GM23338 (cell line): ENCODE measurements around the gene CBX8. TPM values are rescaled to one million over a fixed set of nuclear protein-coding genes. Genes with fewer than 3 reads are reported as not detected.

Experiments used
- ATAC-seq: fragments of 200-7000 bp; cut with Tn5 transposase; 3 replicates; pipeline ENCODE4 v1.9.1; 2020
- DNase-seq: peaks from one replicate; pipeline ENCODE4 v3.0.0-alpha.2; 2015; ENCODE audit warnings: low spot score
- H2AFZ ChIP-seq: fragments of 200-600 bp; sonication (generic); 2 replicates; pipeline ENCODE4 v1.8.0; 2016; ENCODE audit warnings: antibody characterized with exemption, mild to moderate bottlenecking, moderate library complexity
- H3F3A ChIP-seq: fragments of 200-600 bp; sonication (generic); replicated peaks from 2 replicates; pipeline ENCODE4 v1.8.0; 2017; ENCODE audit warnings: antibody characterized with exemption, mixed run types, low read depth
- H3K27ac ChIP-seq: fragments of 200-600 bp; sonication (generic); 2 replicates; pipeline ENCODE4 v1.6.1; 2016; ENCODE audit warnings: low read depth
- H3K27me3 ChIP-seq: fragments of 200-600 bp; sonication (generic); 2 replicates; pipeline ENCODE4 v1.8.0; 2016; ENCODE audit warnings: mild to moderate bottlenecking, mixed run types, moderate library complexity; ENCODE audit not compliant: insufficient read depth
- H3K36me3 ChIP-seq: fragments of 200-600 bp; sonication (generic); 2 replicates; pipeline ENCODE4 v1.8.0; 2016; ENCODE audit warnings: mild to moderate bottlenecking; ENCODE audit not compliant: insufficient read depth
- H3K4me1 ChIP-seq: fragments of 200-600 bp; sonication (generic); 2 replicates; pipeline ENCODE4 v1.8.0; 2016; ENCODE audit warnings: mild to moderate bottlenecking, moderate library complexity; ENCODE audit not compliant: insufficient read depth
- H3K4me2 ChIP-seq: fragments of 200-600 bp; sonication (generic); 2 replicates; pipeline ENCODE4 v1.7.1; 2017; ENCODE audit warnings: mixed run types
- H3K4me3 ChIP-seq: fragments of 200-600 bp; sonication (generic); 2 replicates; pipeline ENCODE4 v1.6.1; 2016; ENCODE audit warnings: mixed run types
- H3K79me2 ChIP-seq: fragments of 200-600 bp; sonication (generic); replicated peaks from 2 replicates; pipeline ENCODE4 v1.8.0; 2017; ENCODE audit warnings: mild to moderate bottlenecking; ENCODE audit not compliant: insufficient read depth
- H3K9me2 ChIP-seq: fragments of 200-600 bp; sonication (generic); 2 replicates; pipeline ENCODE4 v1.8.0; 2017; ENCODE audit not compliant: insufficient read depth
- H4K20me1 ChIP-seq: fragments of 200-600 bp; sonication (generic); replicated peaks from 2 replicates; pipeline ENCODE4 v1.8.0; 2017; ENCODE audit warnings: mild to moderate bottlenecking; ENCODE audit not compliant: insufficient read depth
- H3K27ac Mint-ChIP-seq: 2 replicates; pipeline ENCODE4 v1.8.0; 2020; ENCODE audit warnings: inconsistent platforms, mild to moderate bottlenecking, moderate library complexity, mixed read lengths
- H3K27me3 Mint-ChIP-seq: 3 replicates; pipeline ENCODE4 v1.8.0; 2022; ENCODE audit warnings: low read depth, mild to moderate bottlenecking, moderate library complexity, mixed read lengths, inconsistent platforms; ENCODE audit not compliant: insufficient read depth, poor library complexity
- H3K36me3 Mint-ChIP-seq: 3 replicates; pipeline ENCODE4 v1.8.0; 2021; ENCODE audit warnings: low read depth, mild to moderate bottlenecking, inconsistent platforms, moderate library complexity, mixed read lengths
- H3K4me1 Mint-ChIP-seq: 3 replicates; pipeline ENCODE4 v1.8.0; 2020; ENCODE audit warnings: mild to moderate bottlenecking, inconsistent platforms, mixed read lengths
- H3K4me3 Mint-ChIP-seq: 3 replicates; pipeline ENCODE4 v1.8.0; 2021; ENCODE audit warnings: moderate library complexity, mild to moderate bottlenecking, inconsistent platforms, mixed read lengths
- H3K9me3 Mint-ChIP-seq: 3 replicates; pipeline ENCODE4 v1.8.0; 2020; ENCODE audit warnings: moderate library complexity, mild to moderate bottlenecking, inconsistent platforms, mixed read lengths
- CREB1 ChIP-seq: fragments of 250-450 bp; sonication (Bioruptor Pico); IDR thresholded peaks from 2 replicates; pipeline ENCODE4 v1.5.0; 2020; ENCODE audit warnings: low read depth, mild to moderate bottlenecking, moderate library complexity
- ETS1 ChIP-seq: IDR thresholded peaks from 2 replicates; pipeline ENCODE4 v1.6.1; 2016; ENCODE audit warnings: antibody characterized with exemption
- EZH2 ChIP-seq: fragments of 200-600 bp; sonication (generic); IDR thresholded peaks from one replicate; pipeline ENCODE4 v1.8.0; 2017; ENCODE audit warnings: antibody characterized with exemption, mild to moderate bottlenecking, low read depth; ENCODE audit not compliant: unreplicated experiment
- EZH2phosphoT487 ChIP-seq: fragments of 200-600 bp; sonication (generic); IDR thresholded peaks from one replicate; pipeline ENCODE4 v1.8.1; 2018; ENCODE audit warnings: antibody characterized with exemption; ENCODE audit not compliant: unreplicated experiment
- JUNB ChIP-seq: IDR thresholded peaks from one replicate; pipeline ENCODE4 v1.6.1; 2016; ENCODE audit warnings: antibody characterized with exemption; ENCODE audit not compliant: unreplicated experiment
- NANOG ChIP-seq: IDR thresholded peaks from 2 replicates; pipeline ENCODE4 v1.6.1; 2016; ENCODE audit warnings: antibody characterized with exemption, borderline replicate concordance
- POLR2AphosphoS5 ChIP-seq: IDR thresholded peaks from 2 replicates; pipeline ENCODE4 v1.6.1; 2016; ENCODE audit warnings: antibody characterized with exemption, low read depth
- STAT1 ChIP-seq: IDR thresholded peaks from one replicate; pipeline ENCODE4 v1.6.1; 2016; ENCODE audit warnings: antibody characterized with exemption; ENCODE audit not compliant: unreplicated experiment
- ZNF114 ChIP-seq: fragments of 250-450 bp; sonication (Bioruptor Pico); IDR thresholded peaks from 2 replicates; pipeline ENCODE4 v1.5.0; 2020; ENCODE audit warnings: mild to moderate bottlenecking, moderate library complexity
- polyA plus RNA-seq: library from polyadenylated mRNA; unstranded; fragments of >200 nt; fragmentation: Nextera tagmentation; extraction: Ambion mirVana; gene quantifications from 2 replicates; pipeline ENCODE4 v1.2.1, GENCODE V29; 2016
- total RNA-seq: library from RNA; depleted of rRNA; stranded (reverse); fragments of >200 nt; shearing (Covaris generic); gene quantifications from 2 replicates; pipeline ENCODE4 v1.2.3, GENCODE V29; 2014
- TF ChIP-seq, protein P1 (sequence below), 2 experiments: fragments of 200-600 bp in 1 of 2; sonication (generic) in 1 of 2; conservative IDR thresholded peaks; 2 replicates each; pipeline versions ENCODE4 v1.5.1 to v1.6.1; 2016 to 2017; ENCODE audit warnings: antibody characterized with exemption in 2 of 2, low read depth in 2 of 2, mild to moderate bottlenecking in 2 of 2, moderate library complexity in 1 of 2
- TF ChIP-seq, protein P2 (sequence below): IDR thresholded peaks from one replicate; pipeline ENCODE4 v1.6.1; 2018; ENCODE audit warnings: antibody characterized with exemption; ENCODE audit not compliant: unreplicated experiment

CBX8 gene
- total and polyA plus RNA-seq, 2 experiments from 2014 or later: 1.0 to 1.3 TPM

GRCh38 chr17:79826204-79826680 lies 29.4 kb upstream of the CBX8 start:
- Histone ChIP-seq H3K36me3 (no peaks in the 10 kb centered on the region), H3K27ac (no peak overlapping the region), H3K4me2 (no peak overlapping the region), H3K4me3 (no peak overlapping the region), H2AFZ (no peak overlapping the region), H3K4me1 (peaks cover 19% of the 10 kb centered on the region; the same call in 1 of the 2 replicates), H3K27me3 (peaks cover 91% of the 10 kb centered on the region), H3F3A (0 out of 2 replicates have a peak, but pooled peaks cover 16% of the 10 kb centered on the region), H4K20me1 (no peaks in the 10 kb centered on the region), H3K9me2 (no peaks in the 10 kb centered on the region), H3K79me2 (no peaks in the 10 kb centered on the region)
- ATAC-seq: no peak
- Mint-ChIP-seq H3K36me3 (peaks cover 4% of the 10 kb centered on the region; the same call in 1 of the 3 replicates), H3K9me3 (peaks cover 7% of the 10 kb centered on the region; the same call in 2 of the 3 replicates), H3K4me1 (peaks cover 20% of the 10 kb centered on the region), H3K27me3 (peaks cover 74% of the 10 kb centered on the region), H3K4me3 (no peak overlapping the region), H3K27ac (no peak overlapping the region)
- DNase-seq: no peak
- TF ChIP-seq, protein P1, sequence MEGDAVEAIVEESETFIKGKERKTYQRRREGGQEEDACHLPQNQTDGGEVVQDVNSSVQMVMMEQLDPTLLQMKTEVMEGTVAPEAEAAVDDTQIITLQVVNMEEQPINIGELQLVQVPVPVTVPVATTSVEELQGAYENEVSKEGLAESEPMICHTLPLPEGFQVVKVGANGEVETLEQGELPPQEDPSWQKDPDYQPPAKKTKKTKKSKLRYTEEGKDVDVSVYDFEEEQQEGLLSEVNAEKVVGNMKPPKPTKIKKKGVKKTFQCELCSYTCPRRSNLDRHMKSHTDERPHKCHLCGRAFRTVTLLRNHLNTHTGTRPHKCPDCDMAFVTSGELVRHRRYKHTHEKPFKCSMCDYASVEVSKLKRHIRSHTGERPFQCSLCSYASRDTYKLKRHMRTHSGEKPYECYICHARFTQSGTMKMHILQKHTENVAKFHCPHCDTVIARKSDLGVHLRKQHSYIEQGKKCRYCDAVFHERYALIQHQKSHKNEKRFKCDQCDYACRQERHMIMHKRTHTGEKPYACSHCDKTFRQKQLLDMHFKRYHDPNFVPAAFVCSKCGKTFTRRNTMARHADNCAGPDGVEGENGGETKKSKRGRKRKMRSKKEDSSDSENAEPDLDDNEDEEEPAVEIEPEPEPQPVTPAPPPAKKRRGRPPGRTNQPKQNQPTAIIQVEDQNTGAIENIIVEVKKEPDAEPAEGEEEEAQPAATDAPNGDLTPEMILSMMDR (conservative IDR thresholded peaks at IDR 0.05; ENCODE audit: low read depth in 2 of 2): no peak
- TF ChIP-seq EZH2 (peak; percentile 9), STAT1 (no peak)

DNA sequence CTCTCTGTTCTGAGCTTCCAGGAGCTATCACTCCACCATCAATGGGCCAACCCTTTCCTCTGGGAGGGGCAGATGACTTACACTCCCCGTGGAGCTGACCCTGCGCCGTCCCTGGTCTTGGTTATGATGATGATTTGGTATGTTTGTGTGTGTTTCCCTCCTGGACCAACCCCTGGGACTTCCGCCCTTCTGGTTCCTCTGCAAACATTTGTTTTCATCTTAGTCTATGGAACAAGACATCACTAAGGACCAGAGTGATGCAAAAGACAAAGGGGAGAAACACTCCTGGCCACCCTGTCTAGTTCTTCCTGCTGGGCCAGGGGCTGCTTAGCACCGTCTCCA lies 28.7 kb upstream of the CBX8 start:
- Histone ChIP-seq H3K9me2 (no peaks in the 10 kb centered on the region), H3K4me1 (peaks cover 12% of the 10 kb centered on the region; the same call in 1 of the 2 replicates), H3K27me3 (peaks cover 91% of the 10 kb centered on the region), H2AFZ (no peak overlapping the region), H3F3A (0 out of 2 replicates have a peak, but pooled peaks cover 16% of the 10 kb centered on the region), H3K4me2 (no peak overlapping the region), H3K79me2 (no peaks in the 10 kb centered on the region), H4K20me1 (no peaks in the 10 kb centered on the region), H3K36me3 (no peaks in the 10 kb centered on the region), H3K4me3 (no peak overlapping the region), H3K27ac (no peak overlapping the region)
- TF ChIP-seq ZNF114 (CRISPR knock-in tag) (no peak), JUNB (no peak), CREB1 (CRISPR knock-in tag) (no peak), EZH2phosphoT487 (no peak), ETS1 (no peak), EZH2 (no peak), NANOG (no peak), POLR2AphosphoS5 (no peak), STAT1 (no peak)
- TF ChIP-seq, protein P1 (conservative IDR thresholded peaks at IDR 0.05; ENCODE audit: low read depth in 2 of 2): no peak
- TF ChIP-seq, protein P2, sequence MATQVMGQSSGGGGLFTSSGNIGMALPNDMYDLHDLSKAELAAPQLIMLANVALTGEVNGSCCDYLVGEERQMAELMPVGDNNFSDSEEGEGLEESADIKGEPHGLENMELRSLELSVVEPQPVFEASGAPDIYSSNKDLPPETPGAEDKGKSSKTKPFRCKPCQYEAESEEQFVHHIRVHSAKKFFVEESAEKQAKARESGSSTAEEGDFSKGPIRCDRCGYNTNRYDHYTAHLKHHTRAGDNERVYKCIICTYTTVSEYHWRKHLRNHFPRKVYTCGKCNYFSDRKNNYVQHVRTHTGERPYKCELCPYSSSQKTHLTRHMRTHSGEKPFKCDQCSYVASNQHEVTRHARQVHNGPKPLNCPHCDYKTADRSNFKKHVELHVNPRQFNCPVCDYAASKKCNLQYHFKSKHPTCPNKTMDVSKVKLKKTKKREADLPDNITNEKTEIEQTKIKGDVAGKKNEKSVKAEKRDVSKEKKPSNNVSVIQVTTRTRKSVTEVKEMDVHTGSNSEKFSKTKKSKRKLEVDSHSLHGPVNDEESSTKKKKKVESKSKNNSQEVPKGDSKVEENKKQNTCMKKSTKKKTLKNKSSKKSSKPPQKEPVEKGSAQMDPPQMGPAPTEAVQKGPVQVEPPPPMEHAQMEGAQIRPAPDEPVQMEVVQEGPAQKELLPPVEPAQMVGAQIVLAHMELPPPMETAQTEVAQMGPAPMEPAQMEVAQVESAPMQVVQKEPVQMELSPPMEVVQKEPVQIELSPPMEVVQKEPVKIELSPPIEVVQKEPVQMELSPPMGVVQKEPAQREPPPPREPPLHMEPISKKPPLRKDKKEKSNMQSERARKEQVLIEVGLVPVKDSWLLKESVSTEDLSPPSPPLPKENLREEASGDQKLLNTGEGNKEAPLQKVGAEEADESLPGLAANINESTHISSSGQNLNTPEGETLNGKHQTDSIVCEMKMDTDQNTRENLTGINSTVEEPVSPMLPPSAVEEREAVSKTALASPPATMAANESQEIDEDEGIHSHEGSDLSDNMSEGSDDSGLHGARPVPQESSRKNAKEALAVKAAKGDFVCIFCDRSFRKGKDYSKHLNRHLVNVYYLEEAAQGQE: no peak
- Mint-ChIP-seq H3K4me1 (peaks cover 17% of the 10 kb centered on the region), H3K9me3 (peaks cover 7% of the 10 kb centered on the region; the same call in 2 of the 3 replicates), H3K4me3 (no peak overlapping the region), H3K36me3 (peaks cover 4% of the 10 kb centered on the region; the same call in 1 of the 3 replicates), H3K27me3 (peaks cover 74% of the 10 kb centered on the region), H3K27ac (no peak overlapping the region)
- ATAC-seq (no peak), DNase-seq (no peak)
